ENCODE results near the gene HSPA12B. TPM values are rescaled to one million over a fixed set of nuclear protein-coding genes. Genes with fewer than 3 reads are reported as not detected.

HSPA12B gene
- total RNA-seq, 1 donor: 0.18 TPM

DNA sequence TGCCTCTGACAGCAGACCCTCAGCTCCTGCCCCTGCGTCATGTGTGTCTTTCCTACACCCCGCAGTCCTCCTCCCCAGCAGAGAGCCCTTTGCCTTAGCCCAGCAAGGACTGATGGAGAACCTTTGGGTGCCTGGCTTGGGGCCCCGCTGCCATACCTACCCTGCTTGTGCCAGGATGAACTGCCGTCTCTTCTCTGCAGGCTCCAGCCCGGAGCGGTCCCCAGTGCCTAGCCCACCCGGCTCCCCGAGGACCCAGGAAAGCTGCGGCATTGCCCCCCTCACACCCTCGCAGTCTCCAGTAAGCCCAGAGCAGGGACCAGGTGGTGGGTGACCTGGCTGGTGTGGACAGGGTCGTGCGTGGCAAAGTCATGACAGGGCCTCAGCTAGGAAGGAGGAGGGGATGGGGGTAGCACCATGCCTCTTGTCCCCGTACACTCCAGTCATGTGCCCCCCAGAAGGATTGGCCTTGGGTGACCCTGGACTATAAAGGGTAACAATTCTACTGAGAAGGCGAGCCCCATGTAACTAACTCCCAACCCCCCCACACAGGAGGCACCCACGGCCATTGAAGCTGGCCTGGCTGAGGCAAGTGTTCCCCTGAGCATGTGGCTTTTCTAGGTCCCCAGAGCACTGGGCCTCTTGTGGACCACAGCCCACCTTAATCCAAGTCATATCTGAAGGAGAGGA is 8.3 kb downstream of the HSPA12B start:
- TF ChIP-seq, protein P1, sequence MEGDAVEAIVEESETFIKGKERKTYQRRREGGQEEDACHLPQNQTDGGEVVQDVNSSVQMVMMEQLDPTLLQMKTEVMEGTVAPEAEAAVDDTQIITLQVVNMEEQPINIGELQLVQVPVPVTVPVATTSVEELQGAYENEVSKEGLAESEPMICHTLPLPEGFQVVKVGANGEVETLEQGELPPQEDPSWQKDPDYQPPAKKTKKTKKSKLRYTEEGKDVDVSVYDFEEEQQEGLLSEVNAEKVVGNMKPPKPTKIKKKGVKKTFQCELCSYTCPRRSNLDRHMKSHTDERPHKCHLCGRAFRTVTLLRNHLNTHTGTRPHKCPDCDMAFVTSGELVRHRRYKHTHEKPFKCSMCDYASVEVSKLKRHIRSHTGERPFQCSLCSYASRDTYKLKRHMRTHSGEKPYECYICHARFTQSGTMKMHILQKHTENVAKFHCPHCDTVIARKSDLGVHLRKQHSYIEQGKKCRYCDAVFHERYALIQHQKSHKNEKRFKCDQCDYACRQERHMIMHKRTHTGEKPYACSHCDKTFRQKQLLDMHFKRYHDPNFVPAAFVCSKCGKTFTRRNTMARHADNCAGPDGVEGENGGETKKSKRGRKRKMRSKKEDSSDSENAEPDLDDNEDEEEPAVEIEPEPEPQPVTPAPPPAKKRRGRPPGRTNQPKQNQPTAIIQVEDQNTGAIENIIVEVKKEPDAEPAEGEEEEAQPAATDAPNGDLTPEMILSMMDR (IDR thresholded peaks at IDR 0.05; ENCODE audit: insufficient read depth, low read length): no peak
- H3K4me3 ChIP-seq (ENCODE audit: low read depth, low read length): no peak overlapping the region

DNA sequence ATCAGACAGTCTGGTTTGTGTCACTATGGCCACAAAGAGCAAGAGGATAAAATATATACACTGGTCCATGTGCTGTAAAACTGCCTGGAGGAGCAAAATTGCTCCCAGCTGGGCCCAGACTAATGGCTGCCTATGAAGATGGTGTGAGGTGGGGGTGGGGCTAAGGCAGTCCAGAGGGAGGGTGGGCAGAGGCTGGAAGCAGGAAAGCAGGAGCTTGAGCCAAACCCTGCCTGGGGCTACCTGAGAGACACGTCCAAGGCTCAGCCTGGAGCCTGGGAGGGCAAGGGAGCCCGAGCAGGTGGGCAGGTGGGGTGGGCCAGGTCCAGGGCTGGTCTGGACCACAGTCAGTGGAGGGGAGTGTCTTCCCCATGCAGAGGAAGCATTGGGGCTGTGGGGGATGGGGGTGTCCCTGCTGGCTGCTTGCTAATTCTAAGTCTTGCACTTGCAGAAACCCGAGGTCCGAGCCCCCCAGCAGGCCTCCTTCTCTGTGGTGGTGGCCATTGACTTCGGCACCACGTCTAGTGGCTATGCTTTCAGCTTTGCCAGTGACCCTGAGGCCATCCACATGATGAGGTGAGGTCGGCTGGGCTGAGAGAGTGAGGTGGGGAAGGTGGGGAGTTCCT is 9.5 kb downstream of the HSPA12B start:
- TF ChIP-seq, protein P1 (IDR thresholded peaks at IDR 0.05; ENCODE audit: insufficient read depth, low read length): no peak
- DNase-seq (ENCODE audit: low read depth): no peak
- H3K4me3 ChIP-seq (ENCODE audit: low read depth, low read length): no peak overlapping the region

More for the DNA sequence above, 8.3 kb downstream of the HSPA12B start:
- no peak for DNase-seq (ENCODE audit: low read depth)

- H3K4me3 ChIP-seq (ENCODE audit: low read depth, low read length): no peak overlapping the region
- TF ChIP-seq, protein P1 (IDR thresholded peaks at IDR 0.05; ENCODE audit: insufficient read depth, low read length): no peak
- no peak for DNase-seq (ENCODE audit: low read depth)
Measured at GRCh38 chr20:3743251-3743650, 10.8 kb downstream of the HSPA12B start.

GRCh38 chr20:3744037-3744436 is 11.6 kb downstream of the HSPA12B start:
- TF ChIP-seq, protein P1 (IDR thresholded peaks at IDR 0.05; ENCODE audit: insufficient read depth, low read length): no peak
- no peak for DNase-seq (ENCODE audit: low read depth)

DNA sequence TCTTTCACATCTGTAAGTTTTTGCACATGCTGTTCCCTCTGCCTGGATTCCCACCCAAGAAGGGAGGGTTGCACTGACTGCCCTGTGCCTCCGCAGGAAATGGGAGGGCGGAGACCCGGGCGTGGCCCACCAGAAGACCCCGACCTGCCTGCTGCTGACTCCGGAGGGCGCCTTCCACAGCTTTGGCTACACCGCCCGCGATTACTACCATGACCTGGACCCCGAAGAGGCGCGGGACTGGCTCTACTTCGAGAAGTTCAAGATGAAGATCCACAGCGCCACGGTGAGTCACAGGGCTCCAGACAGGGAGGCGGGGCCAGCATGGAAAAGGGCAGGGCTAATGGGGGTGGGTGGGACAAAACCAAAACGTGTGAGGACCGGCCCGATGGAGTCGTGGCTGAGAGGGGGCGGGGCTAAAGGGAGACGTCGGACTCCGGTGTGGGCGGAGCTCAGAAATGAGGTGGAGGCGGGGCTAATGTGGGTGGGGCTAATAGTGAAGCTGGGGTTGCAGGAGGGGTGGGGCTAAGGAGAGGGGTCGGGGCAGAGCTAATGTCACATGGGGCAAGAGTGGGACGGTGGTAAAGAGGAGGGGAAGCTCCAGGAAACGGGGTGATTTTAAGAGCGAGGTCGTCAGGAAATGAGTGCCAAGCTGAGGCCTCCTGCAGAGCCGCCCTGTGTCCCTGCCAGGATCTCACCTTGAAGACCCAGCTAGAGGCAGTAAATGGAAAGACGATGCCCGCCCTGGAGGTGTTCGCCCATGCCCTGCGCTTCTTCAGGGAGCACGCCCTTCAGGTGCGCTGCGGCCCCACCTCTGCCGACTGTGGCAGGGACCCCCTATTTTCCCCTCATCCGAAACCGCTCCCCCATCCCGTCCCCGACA is 12.6 kb downstream of the HSPA12B start:
- H3K4me3 ChIP-seq (ENCODE audit: low read depth, low read length): no peak overlapping the region
- DNase-seq (ENCODE audit: low read depth): no peak
- TF ChIP-seq, protein P1 (IDR thresholded peaks at IDR 0.05; ENCODE audit: insufficient read depth, low read length): no peak

More at GRCh38 chr20:3744037-3744436, 11.6 kb downstream of the HSPA12B start:
- no peak overlapping the region for H3K4me3 ChIP-seq (ENCODE audit: low read depth, low read length)

DNA sequence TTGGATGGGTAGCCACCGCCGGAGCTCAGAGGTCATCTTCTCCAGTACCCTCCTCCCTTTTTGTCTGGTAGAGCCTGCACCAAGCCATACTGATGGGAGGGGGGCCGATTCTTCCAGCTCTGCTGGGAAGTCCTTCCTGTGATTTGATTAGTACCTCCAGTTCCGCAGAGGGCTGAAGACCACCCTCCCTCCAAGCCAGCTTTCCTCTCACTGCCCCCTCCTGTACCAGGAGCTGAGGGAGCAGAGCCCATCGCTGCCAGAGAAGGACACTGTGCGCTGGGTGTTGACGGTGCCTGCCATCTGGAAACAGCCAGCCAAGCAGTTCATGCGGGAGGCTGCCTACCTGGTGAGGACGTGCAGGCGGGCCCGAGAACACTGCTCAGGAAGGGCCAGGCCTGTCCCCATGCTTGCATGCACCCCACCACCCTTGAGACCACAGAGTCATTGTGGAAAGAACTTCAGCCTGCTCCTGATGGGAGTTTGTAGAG is 13.2 kb downstream of the HSPA12B start:
- no peak overlapping the region for H3K4me3 ChIP-seq (ENCODE audit: low read depth, low read length)
- DNase-seq (ENCODE audit: low read depth): no peak
- TF ChIP-seq, protein P1 (IDR thresholded peaks at IDR 0.05; ENCODE audit: insufficient read depth, low read length): no peak

Measured in fibroblast of the aortic adventitia (primary cell).